ENCODE results near the gene CCDC177.

Gene CCDC177

GRCh38 chr14:69574263-69574953 lies at the start of gene CCDC177:
Gene CCDC177 (minus strand): TSS chr14:69574871. CDS start chr14:69573622, 1,249 bp downstream.
- peak; percentile 62 for DNase-seq (ENCODE audit: low read depth)

- no peak for DNase-seq (ENCODE audit: low read depth)
These were observed 49.5 kb upstream of the CCDC177 start for GRCh38 chr14:69624136-69624535.

- no peak for DNase-seq (ENCODE audit: low read depth)
These were observed 46.3 kb upstream of the CCDC177 start for GRCh38 chr14:69620981-69621380.

- no peak for DNase-seq (ENCODE audit: low read depth)
These were observed 45.5 kb upstream of the CCDC177 start for GRCh38 chr14:69620211-69620611.

- no peak for DNase-seq (ENCODE audit: low read depth)
These were observed 44.3 kb upstream of the CCDC177 start for GRCh38 chr14:69619012-69619411.

- no peak for DNase-seq (ENCODE audit: low read depth)
These were observed 43.1 kb upstream of the CCDC177 start for GRCh38 chr14:69617796-69618195.

GRCh38 chr14:69616408-69616773 lies 41.7 kb upstream of the CCDC177 start:
- no peak for DNase-seq (ENCODE audit: low read depth)

GRCh38 chr14:69615496-69616407 lies 41.1 kb upstream of the CCDC177 start:
- no peak for DNase-seq (ENCODE audit: low read depth)

- no peak for DNase-seq (ENCODE audit: low read depth)
These were observed 40.4 kb upstream of the CCDC177 start for GRCh38 chr14:69615121-69615495.

GRCh38 chr14:69614592-69614991 lies 39.9 kb upstream of the CCDC177 start:
- DNase-seq (ENCODE audit: low read depth) = no peak

GRCh38 chr14:69613312-69614073 lies 38.8 kb upstream of the CCDC177 start:
- DNase-seq (ENCODE audit: low read depth) = no peak

GRCh38 chr14:69612783-69613130 lies 38.1 kb upstream of the CCDC177 start:
- DNase-seq (ENCODE audit: low read depth) = no peak

GRCh38 chr14:69612014-69612782 lies 37.5 kb upstream of the CCDC177 start:
- peak; percentile 42 for DNase-seq (ENCODE audit: low read depth)

GRCh38 chr14:69611172-69612013 lies 36.7 kb upstream of the CCDC177 start, which contains the start of gene SUSD6:
Gene SUSD6 (plus strand): TSS chr14:69611596. CDS start chr14:69658593, 46,997 bp downstream.
- peak; percentile 90 for DNase-seq (ENCODE audit: low read depth)

- no peak for DNase-seq (ENCODE audit: low read depth)
These were observed 36.2 kb upstream of the CCDC177 start for GRCh38 chr14:69610874-69611171.

- DNase-seq (ENCODE audit: low read depth) = no peak
These were observed 35.6 kb upstream of the CCDC177 start for GRCh38 chr14:69610020-69610873.

- DNase-seq (ENCODE audit: low read depth) = no peak
These were observed 31.9 kb upstream of the CCDC177 start for GRCh38 chr14:69606258-69607184.

- DNase-seq (ENCODE audit: low read depth) = no peak
These were observed 31.1 kb upstream of the CCDC177 start for GRCh38 chr14:69605738-69606137.

GRCh38 chr14:69600304-69600891 lies 25.7 kb upstream of the CCDC177 start:
- DNase-seq (ENCODE audit: low read depth) = no peak

Measured in activated T-cell treated with anti-CD3 and anti-CD28 coated beads for 48 hours (primary cell).